OCI-LY7 (cell line): ENCODE measurements around the gene FBN2. TPM values are rescaled to one million over a fixed set of nuclear protein-coding genes. Genes with fewer than 3 reads are reported as not detected.
"Not testable (repeated sequence)": the region's sequence is repeated elsewhere in the genome, so short reads cannot be mapped to it uniquely, and the experiment has no call there.

Experiments used
- BruUV-seq: library from RNA; stranded (reverse); fragments of 400-500 nt; replicated peaks from 2 replicates; lab custom pipeline; 2021; lab: Mats Ljungman, UMichigan
- CTCF ChIA-PET: fragments of 300-600 bp; sonication (Branson Sonifier 250); formaldehyde crosslinking; loops from one replicate; lab custom pipeline; 2022; ENCODE audit warnings: antibody characterized with exemption; ENCODE audit not compliant: unreplicated experiment; lab: Charles Lee
- POLR2A ChIA-PET: fragments of 300-600 bp; sonication (Branson Sonifier 250); formaldehyde crosslinking; loops from one replicate; lab custom pipeline; 2022; ENCODE audit warnings: antibody characterized with exemption; lab: Charles Lee
- DNase-seq: peaks from one replicate; pipeline ENCODE4 v3.0.0-alpha.2; 2015; ENCODE audit warnings: low spot score
- H2AFZ ChIP-seq: fragments of 200-600 bp; sonication (generic), shearing (Covaris generic); 2 replicates; pipeline ENCODE4 v1.6.1; 2014; ENCODE audit warnings: mild to moderate bottlenecking, antibody characterized with exemption, low read length, moderate library complexity
- H3K27ac ChIP-seq: fragments of 200-600 bp; sonication (generic); 2 replicates; pipeline ENCODE4 v1.5.1; 2014; ENCODE audit warnings: mixed run types, low read depth, mild to moderate bottlenecking, moderate library complexity, low read length, inconsistent platforms; ENCODE audit not compliant: poor library complexity, severe bottlenecking
- H3K36me3 ChIP-seq: fragments of 200-600 bp; sonication (generic); 2 replicates; pipeline ENCODE4 v1.6.1; 2014; ENCODE audit warnings: mild to moderate bottlenecking, antibody characterized with exemption, low read length, moderate library complexity, mixed read lengths; ENCODE audit not compliant: insufficient read depth
- H3K4me1 ChIP-seq: fragments of 200-600 bp; sonication (generic); 2 replicates; pipeline ENCODE4 v1.5.1; 2014; ENCODE audit warnings: mild to moderate bottlenecking, low read length; ENCODE audit not compliant: insufficient read depth, poor library complexity, severe bottlenecking
- H3K4me2 ChIP-seq: fragments of 200-600 bp; sonication (generic); 2 replicates; pipeline ENCODE4 v1.6.1; 2014; ENCODE audit warnings: mild to moderate bottlenecking, low read length
- H3K4me3 ChIP-seq: fragments of 200-600 bp; sonication (generic); 2 replicates; pipeline ENCODE4 v1.5.1; 2014; ENCODE audit warnings: mild to moderate bottlenecking, low read depth, low read length; ENCODE audit not compliant: poor library complexity, severe bottlenecking
- H3K79me2 ChIP-seq: fragments of 200-600 bp; sonication (generic); 2 replicates; pipeline ENCODE4 v1.6.1; 2016; ENCODE audit warnings: low read depth, mild to moderate bottlenecking, low read length, moderate library complexity, mixed read lengths; ENCODE audit not compliant: insufficient read depth
- H3K9me2 ChIP-seq: fragments of 200-600 bp; sonication (generic); 2 replicates; pipeline ENCODE4 v1.6.1; 2016; ENCODE audit warnings: mild to moderate bottlenecking, low read length, mixed read lengths; ENCODE audit not compliant: insufficient read depth
- H3K9me3 ChIP-seq: fragments of 200-600 bp; sonication (generic); 2 replicates; pipeline ENCODE4 v1.6.1; 2014; ENCODE audit warnings: mild to moderate bottlenecking, mixed run types, low read length, mixed read lengths
- H4K20me1 ChIP-seq: fragments of 200-600 bp; sonication (generic); 2 replicates; pipeline ENCODE4 v1.6.1; 2014; ENCODE audit warnings: mild to moderate bottlenecking, antibody characterized with exemption, low read length, moderate library complexity, mixed read lengths; ENCODE audit not compliant: insufficient read depth
- CTCF ChIP-seq: fragments of 200-600 bp; sonication (generic); conservative IDR thresholded peaks from 2 replicates; pipeline ENCODE4 v1.5.1; 2014; ENCODE audit warnings: mild to moderate bottlenecking, antibody characterized with exemption, low read length, moderate library complexity, mixed read lengths
- EZH2phosphoT487 ChIP-seq: fragments of 200-600 bp; sonication (generic); IDR thresholded peaks from 2 replicates; pipeline ENCODE4 v1.6.1; 2018; ENCODE audit warnings: low read depth, borderline replicate concordance, mild to moderate bottlenecking, mixed run types, antibody characterized with exemption, low read length, moderate library complexity, mixed read lengths
- intact Hi-C: fragments of 100-400 bp; cut with micrococcal nuclease; formaldehyde crosslinking; loops from one replicate; pipeline ENCODE4 v1.10.0; 2022; ENCODE audit not compliant: unreplicated experiment
- total RNA-seq, 2 experiments: library from RNA; depleted of rRNA in 1 of 2; stranded (reverse); fragments of >200 nt in 1 of 2; shearing (Covaris generic) in 1 of 2; gene quantifications; 2 replicates each; pipeline ENCODE4 v1.2.3, GENCODE V29; 2014 to 2022

FBN2 gene
- total RNA-seq, 2 experiments from 2014 or later = not detected

GRCh38 chr5:128506643-128507042 lies 31.4 kb downstream of the FBN2 start:
- ChIA-PET CTCF (no interaction called here), POLR2A (interaction anchor here (0.5 kb wide), 1 partner anchor 670 kb away, joined by 3 read pairs; no protein-coding TSS in a partner anchor)
- H3K9me2 ChIP-seq = no peaks in the 10 kb centered on the region
- no peaks in the 10 kb centered on the region for H3K4me1 ChIP-seq
- no peak for DNase-seq
- no peaks in the 10 kb centered on the region for H4K20me1 ChIP-seq
- no peak overlapping the region for H3K4me3 ChIP-seq
- H3K27ac ChIP-seq = no peak overlapping the region
- intact Hi-C loops = no loop called here
- no TSS peak for BruUV-seq
- no peaks in the 10 kb centered on the region for H3K36me3 ChIP-seq
- TF ChIP-seq EZH2phosphoT487 = no peak
- no peak for TF ChIP-seq CTCF
- H3K4me2 ChIP-seq = no peak overlapping the region
- H2AFZ ChIP-seq = no peak overlapping the region
- no peaks in the 10 kb centered on the region for H3K9me3 ChIP-seq
- no peaks in the 10 kb centered on the region for H3K79me2 ChIP-seq

DNA sequence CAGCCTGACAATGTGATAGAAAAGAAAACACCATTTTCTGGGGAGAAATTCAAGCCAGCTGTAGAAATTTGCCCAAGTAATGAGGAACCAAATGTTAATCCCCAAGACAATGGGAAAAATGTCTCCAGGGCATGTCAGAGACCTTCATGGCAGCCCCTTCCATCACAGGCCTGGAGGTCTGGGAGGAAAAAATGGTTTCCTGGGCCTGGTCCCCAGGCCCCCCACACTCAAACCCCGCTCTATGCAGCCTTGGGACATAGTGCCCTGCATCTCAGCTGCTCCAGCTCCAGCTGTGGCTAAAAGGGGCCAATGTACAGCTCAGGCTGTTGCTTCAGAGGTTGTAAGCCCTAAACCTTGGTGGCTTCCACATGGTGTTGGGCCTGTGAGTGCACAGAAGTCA lies 34.3 kb downstream of the FBN2 start:
- intact Hi-C loops, DNase-seq, H3K9me2 ChIP-seq, BruUV-seq, H2AFZ ChIP-seq, H3K79me2 ChIP-seq, CTCF ChIA-PET, POLR2A ChIA-PET, H3K4me2 ChIP-seq, H4K20me1 ChIP-seq, H3K4me1 ChIP-seq, H3K36me3 ChIP-seq, H3K4me3 ChIP-seq, H3K27ac ChIP-seq, H3K9me3 ChIP-seq: not testable (repeated sequence)

- no peaks in the 10 kb centered on the region for H3K4me1 ChIP-seq
- ChIA-PET CTCF (no interaction called here), POLR2A (interaction anchor here (0.7 to 1.0 kb wide), 3 partner anchors 9 to 28 kb away, joined by 3 to 5 read pairs (median 3); no protein-coding TSS in a partner anchor)
- no peaks in the 10 kb centered on the region for H4K20me1 ChIP-seq
- no peak overlapping the region for H3K27ac ChIP-seq
- TF ChIP-seq EZH2phosphoT487 (no peak), CTCF (peak; percentile 65)
- H3K4me3 ChIP-seq = no peak overlapping the region
- BruUV-seq = no TSS peak
- H3K36me3 ChIP-seq = no peaks in the 10 kb centered on the region
- H2AFZ ChIP-seq = no peak overlapping the region
- H3K79me2 ChIP-seq = no peaks in the 10 kb centered on the region
- no peaks in the 10 kb centered on the region for H3K9me2 ChIP-seq
- intact Hi-C loops = loop anchor here (5.0 kb wide), 1 partner anchor 287 kb away; no protein-coding TSS in a partner anchor
- H3K9me3 ChIP-seq = no peaks in the 10 kb centered on the region
- DNase-seq = peak; percentile 19
- no peak overlapping the region for H3K4me2 ChIP-seq
Observed at GRCh38 chr5:128498844-128499455, 39.1 kb downstream of the FBN2 start.
